Measurements from ENCODE around the gene SIX2.

GRCh38 chr2:44972771-44973535 lies 36.3 kb downstream of the SIX2 start:
- TF ChIP-seq CTCF (optimal IDR thresholded peaks at IDR 0.05 in 1 of 3, IDR thresholded peaks at IDR 0.05 in 1 of 3, conservative IDR thresholded peaks at IDR 0.05 in 1 of 3; ENCODE audit: extremely low read depth in 1 of 3, insufficient read depth in 2 of 3, low read length in 3 of 3), result no peak
- TF ChIP-seq EZH2 (IDR thresholded peaks at IDR 0.05; ENCODE audit: low read length), result no peak

All from keratinocyte (primary cell).